ENCODE measurements around the gene GPATCH2L.

DNA sequence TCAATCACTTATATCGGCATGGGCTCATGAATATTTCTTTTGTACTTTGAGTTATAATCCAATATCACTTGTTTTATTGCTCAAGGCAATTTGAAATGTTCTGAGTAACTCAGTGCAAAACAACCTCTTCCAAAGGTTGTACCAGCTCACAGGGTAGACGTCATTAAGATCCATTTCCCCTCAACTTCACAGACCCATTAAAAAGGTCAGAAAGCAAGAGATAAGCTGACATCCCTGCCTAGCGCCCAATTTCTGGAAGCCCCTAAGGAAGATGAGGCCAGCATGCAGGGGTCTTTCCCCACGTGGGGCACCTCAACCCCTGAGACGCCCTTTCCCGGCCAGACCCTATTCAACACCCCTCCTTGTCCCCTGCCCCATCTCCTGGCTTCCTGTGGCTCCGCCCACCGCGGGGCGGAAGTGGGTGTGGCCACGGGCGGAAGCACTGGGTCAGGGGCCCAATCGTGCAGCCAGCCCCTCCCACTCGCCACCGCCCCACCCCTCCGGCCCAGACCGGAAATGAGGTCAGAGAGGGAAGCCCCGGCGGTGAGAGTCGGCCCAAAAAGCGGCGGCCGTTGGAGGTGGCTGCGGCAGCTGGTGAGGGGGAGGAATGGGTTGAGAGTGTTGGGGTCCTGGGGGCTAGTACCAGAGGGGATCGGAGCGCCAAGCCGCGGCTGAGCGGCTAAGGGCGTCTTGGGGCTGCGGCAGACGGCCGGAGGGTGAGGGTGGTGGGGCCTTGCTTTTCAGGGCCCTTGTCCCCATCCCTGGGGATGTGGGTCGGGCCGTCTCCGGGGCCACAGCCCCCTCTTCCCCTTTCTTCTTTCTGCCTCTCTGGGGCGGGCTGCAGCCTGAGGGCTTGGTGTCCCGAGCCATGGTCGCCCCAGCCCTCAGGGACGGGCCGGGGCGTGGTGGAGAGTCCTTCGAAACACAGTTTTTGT lies at the start of gene GPATCH2L:
- TF ChIP-seq POLR2A (IDR thresholded peaks at IDR 0.05) (peak in 3 of 4 donors; percentile 31 to 88 (median 81)), POLR2AphosphoS5 (IDR thresholded peaks at IDR 0.05) (peak; percentile 94), EP300 (IDR thresholded peaks at IDR 0.05) (no peak)
- TF ChIP-seq, protein P1, sequence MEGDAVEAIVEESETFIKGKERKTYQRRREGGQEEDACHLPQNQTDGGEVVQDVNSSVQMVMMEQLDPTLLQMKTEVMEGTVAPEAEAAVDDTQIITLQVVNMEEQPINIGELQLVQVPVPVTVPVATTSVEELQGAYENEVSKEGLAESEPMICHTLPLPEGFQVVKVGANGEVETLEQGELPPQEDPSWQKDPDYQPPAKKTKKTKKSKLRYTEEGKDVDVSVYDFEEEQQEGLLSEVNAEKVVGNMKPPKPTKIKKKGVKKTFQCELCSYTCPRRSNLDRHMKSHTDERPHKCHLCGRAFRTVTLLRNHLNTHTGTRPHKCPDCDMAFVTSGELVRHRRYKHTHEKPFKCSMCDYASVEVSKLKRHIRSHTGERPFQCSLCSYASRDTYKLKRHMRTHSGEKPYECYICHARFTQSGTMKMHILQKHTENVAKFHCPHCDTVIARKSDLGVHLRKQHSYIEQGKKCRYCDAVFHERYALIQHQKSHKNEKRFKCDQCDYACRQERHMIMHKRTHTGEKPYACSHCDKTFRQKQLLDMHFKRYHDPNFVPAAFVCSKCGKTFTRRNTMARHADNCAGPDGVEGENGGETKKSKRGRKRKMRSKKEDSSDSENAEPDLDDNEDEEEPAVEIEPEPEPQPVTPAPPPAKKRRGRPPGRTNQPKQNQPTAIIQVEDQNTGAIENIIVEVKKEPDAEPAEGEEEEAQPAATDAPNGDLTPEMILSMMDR (IDR thresholded peaks at IDR 0.05) = peak in 3 of 6 experiments; percentile 8 to 19 (median 14)
